K562 (cell line): ENCODE data around the gene APOBEC3C. TPM values are rescaled to one million over a fixed set of nuclear protein-coding genes. Genes with fewer than 3 reads are reported as not detected.
A peak's percentile ranks its signal among the peaks of the same experiment; 100 is the strongest.

Source experiments
- ARID1B ChIP-seq: fragments of 450-650 bp; IDR thresholded peaks from 2 replicates; pipeline ENCODE4 v1.6.1; 2016; ENCODE audit warnings: antibody characterized with exemption, mild to moderate bottlenecking, inconsistent platforms
- CHD4 ChIP-seq: fragments of 200-600 bp; sonication (generic); IDR thresholded peaks from 3 replicates; pipeline ENCODE4 v1.6.1; 2012; ENCODE audit warnings: low read depth, mild to moderate bottlenecking, mixed read lengths, low read length, inconsistent platforms; ENCODE audit not compliant: insufficient read depth, insufficient replicate concordance, poor library complexity, severe bottlenecking
- DIDO1 ChIP-seq: fragments of 450-650 bp; IDR thresholded peaks from 2 replicates; pipeline ENCODE4 v1.6.1; 2016; ENCODE audit warnings: low read depth, missing biosample characterization, missing genetic modification characterization
- FOXP4 ChIP-seq: sonication (generic); formaldehyde crosslinking; IDR thresholded peaks from 2 replicates; pipeline ENCODE4 v1.8.0; 2022; ENCODE audit warnings: mild to moderate bottlenecking, missing genetic modification reagents, borderline replicate concordance
- GATA2 ChIP-seq: sonication (generic); formaldehyde crosslinking; IDR thresholded peaks from 2 replicates; pipeline ENCODE4 v1.4.0; 2020; ENCODE audit warnings: mild to moderate bottlenecking, missing genetic modification reagents
- HLTF ChIP-seq: fragments of 450-650 bp; IDR thresholded peaks from 2 replicates; pipeline ENCODE4 v1.6.1; 2016
- IRF2 ChIP-seq: sonication (generic); formaldehyde crosslinking; IDR thresholded peaks from 2 replicates; pipeline ENCODE4 v1.8.1; 2022; ENCODE audit warnings: mild to moderate bottlenecking, missing genetic modification reagents
- MTA1 ChIP-seq: fragments of 450-650 bp; IDR thresholded peaks from 2 replicates; pipeline ENCODE4 v1.6.1; 2017; ENCODE audit warnings: borderline replicate concordance
- NRF1 ChIP-seq, 2 experiments: fragments of 450-650 bp; IDR thresholded peaks in 1 of 2; conservative IDR thresholded peaks in 1 of 2; 2 replicates each; pipeline ENCODE4 v1.6.1; 2014; ENCODE audit warnings: mild to moderate bottlenecking in 2 of 2
- PML ChIP-seq: IDR thresholded peaks from 2 replicates; pipeline ENCODE4 v1.6.1; 2012; ENCODE audit warnings: low read length, inconsistent platforms
- SMAD4 ChIP-seq: fragments of 250-450 bp; sonication (Bioruptor Pico); conservative IDR thresholded peaks from 2 replicates; pipeline ENCODE4 v1.8.0; 2021; ENCODE audit warnings: inconsistent platforms, mild to moderate bottlenecking, moderate library complexity
- SMARCA4 ChIP-seq: fragments of 450-650 bp; IDR thresholded peaks from 2 replicates; pipeline ENCODE4 v1.6.1; 2016
- SMARCE1 ChIP-seq: fragments of 450-650 bp; IDR thresholded peaks from 2 replicates; pipeline ENCODE4 v1.7.1; 2016; ENCODE audit warnings: mild to moderate bottlenecking
- SOX6 ChIP-seq: fragments of 450-650 bp; IDR thresholded peaks from 2 replicates; pipeline ENCODE4 v1.6.1; 2014; ENCODE audit warnings: mild to moderate bottlenecking
- TCFL5 ChIP-seq: fragments of 250-450 bp; sonication (Bioruptor Pico); conservative IDR thresholded peaks from 2 replicates; pipeline ENCODE4 v1.6.1; 2021; ENCODE audit warnings: mild to moderate bottlenecking, moderate library complexity, matching md5 sums
- ZNF134 ChIP-seq: fragments of 250-450 bp; sonication (Bioruptor Pico); conservative IDR thresholded peaks from 2 replicates; pipeline ENCODE4 v1.4.0; 2020
- ZNF280A ChIP-seq: fragments of 450-650 bp; IDR thresholded peaks from 2 replicates; pipeline ENCODE4 v1.6.1; 2018; ENCODE audit warnings: mild to moderate bottlenecking, low read depth; ENCODE audit not compliant: partially characterized antibody
- ZNF316 ChIP-seq: fragments of 450-650 bp; IDR thresholded peaks from 2 replicates; pipeline ENCODE4 v1.6.1; 2016
- ZNF79 ChIP-seq: fragments of 250-450 bp; sonication (Bioruptor Pico); IDR thresholded peaks from 2 replicates; pipeline ENCODE4 v1.4.0; 2020; ENCODE audit warnings: low read depth, mild to moderate bottlenecking, moderate library complexity
- polyA plus RNA-seq, 8 experiments: library from polyadenylated mRNA; depleted of rRNA in 4 of 8; stranded (reverse) in 5 of 8; unstranded in 3 of 8; fragments of >200 nt; fragmentation: Nextera tagmentation in 2 of 8; fragmentation: Illumina TruSeq in 1 of 8; extraction: Ambion mirVana in 2 of 8; extraction: Trizol in 1 of 8; gene quantifications; 2 replicates each; pipeline versions ENCODE4 v1.2.1 to v1.2.3, GENCODE V29; 2011 to 2014; ENCODE audit warnings: inconsistent platforms in 1 of 8, missing spikeins in 1 of 8
- total RNA-seq, 7 experiments: library from RNA; depleted of rRNA in 6 of 7; stranded (reverse); fragments of >200 nt in 6 of 7; fragmentation: Illumina TruSeq in 2 of 7; extraction: Trizol in 2 of 7; gene quantifications; 2 replicates each; pipeline versions ENCODE4 v1.2.1 to v1.2.3, GENCODE V29; 2011 to 2021; ENCODE audit warnings: low replicate concordance in 1 of 7

Gene APOBEC3C
- total and polyA plus RNA-seq, 9 of the 15 experiments (the other 6 are each of a cell fraction or from before 2014, with no cell fraction given) = 12.4 to 285 (median 55.5) TPM

GRCh38 chr22:38984224-38984623, 29.8 kb upstream of the APOBEC3C start (continued):
- peak; percentile 72 for TF ChIP-seq ZNF280A
- no peak for TF ChIP-seq CHD4
- peak; percentile 63 for TF ChIP-seq ARID1B
- peak; percentile 94 for TF ChIP-seq ZNF316
- no peak for TF ChIP-seq FOXP4 (CRISPR knock-in tag)
- TF ChIP-seq SMARCA4 = peak; percentile 45
- TF ChIP-seq GATA2 (CRISPR knock-in tag) = no peak
- no peak for TF ChIP-seq SMARCE1
- no peak for TF ChIP-seq DIDO1 (tag)
- no peak for TF ChIP-seq TCFL5 (CRISPR knock-in tag)
- no peak for TF ChIP-seq NRF1 (conservative IDR thresholded peaks at IDR 0.05 in 1 of 2, IDR thresholded peaks at IDR 0.05 in 1 of 2)
- no peak for TF ChIP-seq IRF2 (CRISPR knock-in tag)
- TF ChIP-seq SOX6 = peak; percentile 95
- no peak for TF ChIP-seq SMAD4
- TF ChIP-seq HLTF = peak; percentile 88; the same call in 1 of the 2 replicates
- no peak for TF ChIP-seq ZNF79
- TF ChIP-seq ZNF134 (CRISPR knock-in tag) = no peak
- no peak for TF ChIP-seq PML
- no peak for TF ChIP-seq MTA1
